ENCODE data around the gene ARHGAP26. TPM values are rescaled to one million over a fixed set of nuclear protein-coding genes. Genes with fewer than 3 reads are reported as not detected.
A peak's percentile ranks its signal among the peaks of the same experiment; 100 is the strongest.

Gene ARHGAP26
- polyA plus RNA-seq, 1 donor (not counting 4 experiments of a cell fraction or from before 2014, with no cell fraction given) = 3.9 TPM

GRCh38 chr5:143116814-143117213 is 346.6 kb downstream of the ARHGAP26 start:
- Histone ChIP-seq H4K20me1 (ENCODE audit: control insufficient read depth, extremely low read depth, insufficient read depth, low read length) (no peaks in the 10 kb centered on the region), H3K4me1 (ENCODE audit: control insufficient read depth, extremely low read depth, insufficient read depth, low read length) (peaks cover 8% of the 10 kb centered on the region), H3K27me3 (ENCODE audit: control insufficient read depth, extremely low read depth, insufficient read depth, low read length) (no peaks in the 10 kb centered on the region), H3K27ac (ENCODE audit: control insufficient read depth, insufficient read depth, low read length) (no peak overlapping the region), H3K9me1 (ENCODE audit: control insufficient read depth, extremely low read depth, insufficient read depth, low read length) (no peaks in the 10 kb centered on the region), H3K4me3 (ENCODE audit: control insufficient read depth in 2 of 3, extremely low read depth in 1 of 3, insufficient read depth in 2 of 3, low read depth in 1 of 3, low read length in 3 of 3) (no peak overlapping the region), H3K9me3 (ENCODE audit: control insufficient read depth, low read depth, low read length) (no peaks in the 10 kb centered on the region), H3K79me2 (ENCODE audit: control insufficient read depth, insufficient read depth, low read length) (no peaks in the 10 kb centered on the region), H3K36me3 (ENCODE audit: control insufficient read depth in 2 of 2, extremely low read depth in 1 of 2, insufficient read depth in 2 of 2, low read length in 2 of 2) (no peaks in the 10 kb centered on the region), H3K4me2 (ENCODE audit: control insufficient read depth, extremely low read depth, insufficient read depth, low read depth, low read length) (no peak overlapping the region), H2AFZ (ENCODE audit: control insufficient read depth, low read length) (no peak overlapping the region), H3K9ac (ENCODE audit: control insufficient read depth, extremely low read depth, insufficient read depth, low read length) (no peak overlapping the region)
- DNase-seq (ENCODE audit: low read depth, low spot score) (no peak), FAIRE-seq (peak; percentile 41)
- TF ChIP-seq EZH2 (IDR thresholded peaks at IDR 0.05; ENCODE audit: low read length) = no peak
- TF ChIP-seq CTCF (optimal IDR thresholded peaks at IDR 0.05 in 1 of 3, IDR thresholded peaks at IDR 0.05 in 1 of 3, conservative IDR thresholded peaks at IDR 0.05 in 1 of 3; ENCODE audit: extremely low read depth in 1 of 3, insufficient read depth in 2 of 3, low read length in 3 of 3) = no peak
- dilution Hi-C loops (cut with MboI; ENCODE audit: extremely low pct_ligation_motif_present, low sequenced_read_pairs) = no loop called here

DNA sequence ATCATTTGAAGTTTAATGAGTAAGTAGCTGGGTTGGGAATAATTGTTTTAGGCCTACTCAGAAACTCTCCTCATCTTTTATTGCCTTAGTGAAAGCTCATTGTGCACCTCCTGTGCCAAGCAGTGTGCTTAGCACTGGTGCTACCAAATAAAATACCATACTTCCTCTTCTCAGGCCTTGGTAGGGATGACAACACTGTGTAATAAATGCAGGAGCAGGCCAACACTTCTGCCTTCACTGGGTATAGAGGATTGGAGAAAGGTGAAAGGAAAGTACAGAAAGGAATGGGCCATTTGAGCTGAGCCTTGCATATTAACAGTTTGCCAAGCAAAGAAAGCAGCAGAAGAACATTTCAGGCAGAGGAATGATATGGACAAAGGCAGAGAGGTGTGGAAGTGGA is 347.6 kb downstream of the ARHGAP26 start:
- DNase-seq (ENCODE audit: low read depth, low spot score) (no peak), FAIRE-seq (no peak)
- no peak overlapping the region for H3K4me2 ChIP-seq (ENCODE audit: control insufficient read depth, extremely low read depth, insufficient read depth, low read depth, low read length)
- no peaks in the 10 kb centered on the region for H3K9me3 ChIP-seq (ENCODE audit: control insufficient read depth, low read depth, low read length)
- no peak overlapping the region for H3K4me3 ChIP-seq (ENCODE audit: control insufficient read depth in 2 of 3, extremely low read depth in 1 of 3, insufficient read depth in 2 of 3, low read depth in 1 of 3, low read length in 3 of 3)
- no peak for TF ChIP-seq EZH2 (IDR thresholded peaks at IDR 0.05; ENCODE audit: low read length)
- TF ChIP-seq CTCF (optimal IDR thresholded peaks at IDR 0.05 in 1 of 3, IDR thresholded peaks at IDR 0.05 in 1 of 3, conservative IDR thresholded peaks at IDR 0.05 in 1 of 3; ENCODE audit: extremely low read depth in 1 of 3, insufficient read depth in 2 of 3, low read length in 3 of 3) = no peak
- H3K27ac ChIP-seq (ENCODE audit: control insufficient read depth, insufficient read depth, low read length) = no peak overlapping the region
- H3K27me3 ChIP-seq (ENCODE audit: control insufficient read depth, extremely low read depth, insufficient read depth, low read length) = no peaks in the 10 kb centered on the region
- H2AFZ ChIP-seq (ENCODE audit: control insufficient read depth, low read length) = no peak overlapping the region
- dilution Hi-C loops (cut with MboI; ENCODE audit: extremely low pct_ligation_motif_present, low sequenced_read_pairs) = no loop called here
- peaks cover 8% of the 10 kb centered on the region for H3K4me1 ChIP-seq (ENCODE audit: control insufficient read depth, extremely low read depth, insufficient read depth, low read length)
- H4K20me1 ChIP-seq (ENCODE audit: control insufficient read depth, extremely low read depth, insufficient read depth, low read length) = no peaks in the 10 kb centered on the region
- no peaks in the 10 kb centered on the region for H3K9me1 ChIP-seq (ENCODE audit: control insufficient read depth, extremely low read depth, insufficient read depth, low read length)
- H3K79me2 ChIP-seq (ENCODE audit: control insufficient read depth, insufficient read depth, low read length) = no peaks in the 10 kb centered on the region
- H3K36me3 ChIP-seq (ENCODE audit: control insufficient read depth in 2 of 2, extremely low read depth in 1 of 2, insufficient read depth in 2 of 2, low read length in 2 of 2) = no peaks in the 10 kb centered on the region
- H3K9ac ChIP-seq (ENCODE audit: control insufficient read depth, extremely low read depth, insufficient read depth, low read length) = no peak overlapping the region

Data from keratinocyte (primary cell).